NCI-H748 treated with DMSO at 0.1 percent for 48 hours (cell line): ENCODE data around the gene CERKL.

Experiments used
- DNase-seq: peaks from one replicate; lab custom pipeline; 2025; lab: John Stamatoyannopoulos, UW

CERKL gene

GRCh38 chr2:181626671-181627070 is 30.2 kb downstream of the CERKL start:
- DNase-seq = no peak

GRCh38 chr2:181623159-181623558 is 33.7 kb downstream of the CERKL start:
- DNase-seq = no peak

- no peak for DNase-seq
Measured at GRCh38 chr2:181621779-181622490, 35.0 kb downstream of the CERKL start.

- DNase-seq = no peak
Measured at GRCh38 chr2:181619516-181619915, 37.4 kb downstream of the CERKL start.

- no peak for DNase-seq
Measured at GRCh38 chr2:181616715-181617114, 40.2 kb downstream of the CERKL start.

- no peak for DNase-seq
Measured at GRCh38 chr2:181614874-181615638, 41.8 kb downstream of the CERKL start.

GRCh38 chr2:181613241-181613640 is 43.7 kb downstream of the CERKL start:
- no peak for DNase-seq

- DNase-seq = no peak
Measured at GRCh38 chr2:181607629-181608590, 49.0 kb downstream of the CERKL start.

- no peak for DNase-seq
Measured at GRCh38 chr2:181605889-181606837, 50.7 kb downstream of the CERKL start.

GRCh38 chr2:181602017-181602416 is 54.9 kb downstream of the CERKL start:
- no peak for DNase-seq

GRCh38 chr2:181596556-181596955 is 60.3 kb downstream of the CERKL start:
- DNase-seq = no peak

GRCh38 chr2:181594322-181594721 is 62.6 kb downstream of the CERKL start:
- no peak for DNase-seq

- DNase-seq = no peak
Measured at GRCh38 chr2:181589779-181590178, 67.1 kb downstream of the CERKL start.

GRCh38 chr2:181588546-181588945 is 68.4 kb downstream of the CERKL start:
- no peak for DNase-seq

- peak; percentile 99 for DNase-seq
Measured at GRCh38 chr2:181586569-181587081, 70.3 kb downstream of the CERKL start.

GRCh38 chr2:181585732-181586131 is 71.2 kb downstream of the CERKL start:
- peak; percentile 69 for DNase-seq

- no peak for DNase-seq
Measured at GRCh38 chr2:181581534-181581933, 75.4 kb downstream of the CERKL start.

GRCh38 chr2:181578829-181579228 is 78.1 kb downstream of the CERKL start:
- no peak for DNase-seq

- DNase-seq = no peak
Measured at GRCh38 chr2:181576431-181576830, 80.5 kb downstream of the CERKL start.

- DNase-seq = no peak
Measured at GRCh38 chr2:181575650-181576025, 81.3 kb downstream of the CERKL start.
